Right ventricle myocardium superior (tissue), 1 donor: Measurements from ENCODE around the gene EXOC3L1. TPM values are rescaled to one million over a fixed set of nuclear protein-coding genes. Genes with fewer than 3 reads are reported as not detected.
A peak's percentile ranks its signal among the peaks of the same experiment; 100 is the strongest.

Source experiments
- ATAC-seq: fragments of 200-7000 bp; cut with Tn5 transposase; one replicate; pipeline ENCODE4 v1.9.1; 2020; ENCODE audit warnings: mild to moderate bottlenecking; ENCODE audit not compliant: poor library complexity
- DNase-seq: peaks from one replicate; pipeline ENCODE4 v3.0.0-alpha.2; 2020
- intact Hi-C: fragments of 100-400 bp; cut with DNase I; formaldehyde crosslinking; loops from one replicate; pipeline ENCODE4 v1.11.2; 2022
- total RNA-seq: library from RNA; stranded (reverse); fragmentation: NEBNext Ultra II Directional; extraction: Animal tissue kit (Norgen Biotek cat#: 25700); gene quantifications from one replicate; pipeline ENCODE4 v1.2.1, GENCODE V29; 2021
- donor health status: DM: no; HTN: yes; CAD: no; lungs with severe emphysema.

EXOC3L1 gene
- total RNA-seq, 1 donor from 2014 or later, result 2.3 TPM

GRCh38 chr16:67170168-67170948 lies 19.6 kb downstream of the EXOC3L1 start, which contains the start of gene NOL3:
NOL3 (plus strand) TSS chr16:67170538.
- ATAC-seq (peak; percentile 76), DNase-seq (peak; percentile 93)
- intact Hi-C loops, result no loop called here

GRCh38 chr16:67169642-67170167 lies 20.2 kb downstream of the EXOC3L1 start:
- intact Hi-C loops, result no loop called here
- DNase-seq, result peak; percentile 73
- ATAC-seq, result no peak

- intact Hi-C loops, result no loop called here
- ATAC-seq, result no peak
- DNase-seq, result no peak
These were observed 20.9 kb downstream of the EXOC3L1 start for GRCh38 chr16:67169011-67169451.

GRCh38 chr16:67167588-67167987 lies 22.3 kb downstream of the EXOC3L1 start:
- DNase-seq, result no peak
- no peak for ATAC-seq
- intact Hi-C loops, result no loop called here

GRCh38 chr16:67166598-67167168 lies 23.3 kb downstream of the EXOC3L1 start:
- intact Hi-C loops, result no loop called here
- ATAC-seq, result no peak
- DNase-seq, result no peak

GRCh38 chr16:67166110-67166547 lies 23.8 kb downstream of the EXOC3L1 start:
- DNase-seq (no peak), ATAC-seq (no peak)

GRCh38 chr16:67165121-67166078 lies 24.5 kb downstream of the EXOC3L1 start:
- intact Hi-C loops, result no loop called here

More at GRCh38 chr16:67166110-67166547, 23.8 kb downstream of the EXOC3L1 start:
- intact Hi-C loops, result no loop called here

GRCh38 chr16:67164599-67165061 lies 25.3 kb downstream of the EXOC3L1 start, which contains the start of gene HSF4:
HSF4 (plus strand) TSS chr16:67164745; CDS start chr16:67164812, 67 bp downstream.
- intact Hi-C loops, result no loop called here
- ATAC-seq (peak; percentile 53), DNase-seq (peak; percentile 86)

More at GRCh38 chr16:67165121-67166078, 24.5 kb downstream of the EXOC3L1 start:
- ATAC-seq (no peak), DNase-seq (no peak)

- peak; percentile 55 for DNase-seq
- intact Hi-C loops, result no loop called here
- ATAC-seq, result peak; percentile 7
These were observed 25.9 kb downstream of the EXOC3L1 start for GRCh38 chr16:67163999-67164558.

GRCh38 chr16:67163164-67163998 lies 26.6 kb downstream of the EXOC3L1 start:
- ATAC-seq (peak; percentile 51), DNase-seq (peak; percentile 84)
- intact Hi-C loops, result no loop called here

GRCh38 chr16:67162506-67163163 lies 27.3 kb downstream of the EXOC3L1 start:
- DNase-seq, result no peak
- ATAC-seq, result no peak

GRCh38 chr16:67161595-67162058 lies 28.3 kb downstream of the EXOC3L1 start:
- peak; percentile 24 for ATAC-seq
- peak; percentile 69 for DNase-seq
- intact Hi-C loops, result no loop called here

More at GRCh38 chr16:67162506-67163163, 27.3 kb downstream of the EXOC3L1 start:
- intact Hi-C loops, result no loop called here

GRCh38 chr16:67158637-67159600 lies 31.0 kb downstream of the EXOC3L1 start:
- DNase-seq (peak; percentile 70), ATAC-seq (no peak)
- intact Hi-C loops, result no loop called here

GRCh38 chr16:67157892-67158635 lies 31.9 kb downstream of the EXOC3L1 start:
- intact Hi-C loops, result loop anchor here (2.0 kb wide), 1 partner anchor 33 kb away; the partner anchor contains the start of gene EXOC3L1
- DNase-seq (no peak), ATAC-seq (no peak)
